NCI-H2227 (cell line): ENCODE measurements around the gene ANXA2.

ENCODE experiments used
- DNase-seq: peaks from one replicate; lab custom pipeline; 2025; ENCODE audit not compliant: unreplicated experiment; lab: John Stamatoyannopoulos, UW

The ANXA2 gene

DNA sequence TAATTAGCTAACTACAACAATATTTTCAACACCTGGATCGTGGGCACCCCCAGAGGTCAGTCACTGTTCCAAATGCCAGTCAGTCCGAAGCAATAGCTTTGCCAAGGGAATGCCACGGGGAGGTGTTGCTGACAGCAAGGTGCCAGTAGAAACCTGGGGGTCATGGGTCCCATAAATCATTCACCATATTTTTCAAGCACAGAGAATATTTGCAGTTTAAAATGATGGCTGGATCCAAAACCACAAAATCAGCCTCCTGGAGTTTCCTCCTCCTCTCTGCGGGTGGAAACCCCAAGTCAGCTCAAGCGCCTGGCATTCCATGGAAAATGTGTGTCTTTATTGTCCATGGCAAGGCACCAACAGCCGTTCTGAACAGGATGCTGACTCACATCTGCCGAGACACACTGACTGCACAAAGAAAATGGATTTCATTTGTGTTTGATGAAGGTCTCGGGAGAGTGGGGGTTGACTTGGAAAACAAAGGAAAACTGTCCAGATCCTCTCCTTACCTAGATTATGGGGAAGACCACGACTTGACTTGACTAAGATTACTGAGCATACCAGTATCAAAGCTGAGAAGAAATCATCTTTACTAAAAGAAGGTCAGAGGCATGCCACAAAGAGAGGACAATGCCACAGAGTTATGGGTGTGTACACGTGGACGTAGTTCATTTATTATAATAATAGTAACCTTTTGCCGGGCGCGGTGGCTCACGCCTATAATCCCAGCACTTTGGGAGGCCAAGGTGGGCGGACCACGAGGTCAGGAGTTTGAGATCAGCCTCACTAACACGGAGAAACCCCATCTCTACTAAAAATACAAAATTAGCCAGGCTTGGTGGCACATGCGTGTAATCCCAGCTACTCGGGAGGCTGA is 26.4 kb downstream of the ANXA2 start:
- DNase-seq, result no peak

DNA sequence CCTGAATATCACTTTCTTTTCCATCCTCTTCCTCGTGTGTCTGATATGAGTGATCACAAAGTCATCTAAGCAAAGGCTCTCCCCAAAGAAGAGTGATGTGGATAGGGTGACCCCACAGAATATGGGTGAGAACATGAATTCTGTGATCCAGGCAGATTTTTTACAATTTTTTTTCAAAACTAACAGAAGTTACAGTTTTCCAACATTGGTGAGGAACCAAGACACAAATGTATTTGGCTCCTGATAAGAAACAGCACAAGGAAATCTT is 27.0 kb downstream of the ANXA2 start:
- no peak for DNase-seq

DNA sequence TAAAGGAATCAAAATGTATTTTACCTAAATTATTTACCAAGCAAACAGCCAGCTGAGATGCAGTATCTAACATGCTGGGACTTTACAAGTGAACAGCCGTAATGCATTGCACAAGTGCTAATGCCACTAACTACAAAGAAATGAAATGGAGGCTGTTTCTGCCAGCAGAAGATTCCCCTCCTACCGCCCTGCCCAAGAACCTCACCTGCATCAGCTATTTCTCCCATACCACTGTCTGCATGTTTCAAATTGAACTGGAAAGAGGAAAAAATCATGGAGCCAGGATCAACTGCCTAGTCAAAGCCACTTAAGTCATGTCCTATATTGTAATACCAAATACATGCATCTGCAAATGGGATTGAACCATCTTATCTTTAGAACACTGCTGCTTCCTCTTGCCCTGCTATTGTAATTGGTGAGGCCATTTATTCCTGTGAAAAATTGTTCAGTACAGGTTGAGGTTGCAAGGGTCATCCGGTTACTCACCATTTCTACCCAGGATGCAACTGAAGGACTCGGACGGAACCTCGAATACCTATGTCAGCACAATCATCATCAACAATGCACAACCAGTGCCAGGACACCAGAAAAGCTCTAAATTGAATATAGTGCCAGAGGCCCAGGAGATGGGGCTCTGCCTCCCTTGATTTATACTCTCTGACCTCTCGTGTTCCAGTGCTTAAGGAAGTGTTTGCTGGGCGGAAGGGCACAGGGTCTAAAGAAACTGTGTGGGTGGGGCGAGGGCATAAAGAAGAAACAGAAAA is 27.5 kb downstream of the ANXA2 start:
- no peak for DNase-seq

DNA sequence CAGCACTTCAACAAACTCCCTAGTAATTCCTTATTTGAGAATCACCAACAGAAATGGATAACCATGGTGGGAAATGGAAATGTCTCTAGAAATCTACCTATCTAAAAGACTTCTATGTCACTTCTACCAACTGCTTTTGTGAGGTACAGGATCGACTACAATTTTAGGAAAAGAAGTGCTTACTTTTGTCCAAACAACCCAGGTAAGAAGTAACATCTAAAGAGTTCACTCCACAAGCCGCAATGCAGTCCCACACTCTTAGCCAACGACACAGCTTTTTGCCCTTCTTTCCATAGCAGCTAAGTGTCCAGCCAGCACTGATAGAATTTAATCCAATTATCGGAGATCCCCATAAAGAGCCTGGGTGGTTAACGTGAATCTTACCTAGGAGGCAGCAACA is 28.1 kb downstream of the ANXA2 start:
- DNase-seq, result no peak

DNA sequence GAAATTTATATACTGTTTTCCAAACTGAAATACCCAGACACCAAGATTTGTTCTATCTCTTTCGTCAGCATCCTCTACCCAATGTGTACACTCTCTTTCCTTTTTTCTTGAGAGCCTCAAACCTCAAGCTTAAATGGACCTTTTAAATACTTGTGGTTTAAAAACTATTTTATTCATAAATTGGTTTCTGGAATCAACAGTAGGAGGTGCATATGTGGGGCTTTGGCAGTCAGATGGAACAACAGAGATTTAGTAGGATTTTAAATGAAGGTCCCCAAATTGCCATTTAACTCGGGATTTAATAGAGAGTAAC is 33.2 kb downstream of the ANXA2 start:
- DNase-seq, result no peak

DNA sequence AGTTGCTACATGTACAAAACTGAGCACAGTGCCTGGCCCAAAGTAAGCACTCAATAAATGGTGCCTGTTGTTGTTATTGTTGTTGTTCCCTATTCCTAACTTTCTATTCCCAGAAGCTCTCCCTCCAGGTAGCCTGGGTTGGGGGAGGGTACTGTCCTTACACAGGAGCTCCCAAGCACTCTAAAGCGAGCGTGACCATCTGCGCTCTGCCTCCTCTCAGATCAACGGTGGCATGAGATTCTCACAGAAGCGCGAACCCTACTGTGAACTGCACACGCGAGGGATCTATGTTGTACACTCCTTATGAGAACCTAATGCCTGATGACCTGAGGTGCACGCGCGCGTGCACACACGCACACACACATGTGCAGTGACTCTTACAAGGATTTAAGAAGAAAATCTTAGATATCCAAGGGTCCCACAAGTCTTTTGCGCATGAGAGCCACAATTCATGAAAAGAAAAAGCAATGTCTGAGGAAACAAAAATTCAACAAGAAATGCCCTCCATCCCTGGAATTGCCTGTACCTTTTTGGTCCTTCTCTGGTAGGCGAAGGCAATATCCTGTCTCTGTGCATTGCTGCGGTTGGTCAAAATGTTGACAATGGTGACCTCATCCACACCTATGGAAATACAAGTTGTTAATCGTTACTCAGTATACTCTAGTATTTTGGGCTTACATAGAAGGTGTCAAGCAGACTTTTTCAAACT is 33.7 kb downstream of the ANXA2 start:
- no peak for DNase-seq

DNA sequence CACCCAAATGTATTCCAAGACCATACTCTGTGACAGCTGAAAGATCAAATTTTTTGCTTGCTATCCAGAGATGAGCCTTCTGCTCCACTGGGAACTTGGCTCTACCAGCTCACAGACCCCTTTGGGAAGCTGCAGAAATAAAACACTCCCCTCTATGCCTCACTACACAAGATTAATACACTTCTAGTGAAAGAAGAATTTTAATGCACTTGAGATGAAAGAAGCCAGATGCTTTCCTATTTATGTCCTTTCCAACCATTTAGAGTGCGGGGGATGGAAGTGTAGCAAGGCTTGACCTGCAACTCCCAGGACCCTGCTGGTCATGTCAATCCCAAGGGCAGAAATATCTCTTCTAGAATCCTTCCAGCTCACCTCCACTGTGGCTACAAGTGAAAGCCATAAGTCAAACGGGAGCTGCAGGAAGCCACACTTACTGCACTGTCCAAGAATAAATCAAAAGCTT is 34.7 kb downstream of the ANXA2 start:
- DNase-seq, result peak; percentile 16

DNA sequence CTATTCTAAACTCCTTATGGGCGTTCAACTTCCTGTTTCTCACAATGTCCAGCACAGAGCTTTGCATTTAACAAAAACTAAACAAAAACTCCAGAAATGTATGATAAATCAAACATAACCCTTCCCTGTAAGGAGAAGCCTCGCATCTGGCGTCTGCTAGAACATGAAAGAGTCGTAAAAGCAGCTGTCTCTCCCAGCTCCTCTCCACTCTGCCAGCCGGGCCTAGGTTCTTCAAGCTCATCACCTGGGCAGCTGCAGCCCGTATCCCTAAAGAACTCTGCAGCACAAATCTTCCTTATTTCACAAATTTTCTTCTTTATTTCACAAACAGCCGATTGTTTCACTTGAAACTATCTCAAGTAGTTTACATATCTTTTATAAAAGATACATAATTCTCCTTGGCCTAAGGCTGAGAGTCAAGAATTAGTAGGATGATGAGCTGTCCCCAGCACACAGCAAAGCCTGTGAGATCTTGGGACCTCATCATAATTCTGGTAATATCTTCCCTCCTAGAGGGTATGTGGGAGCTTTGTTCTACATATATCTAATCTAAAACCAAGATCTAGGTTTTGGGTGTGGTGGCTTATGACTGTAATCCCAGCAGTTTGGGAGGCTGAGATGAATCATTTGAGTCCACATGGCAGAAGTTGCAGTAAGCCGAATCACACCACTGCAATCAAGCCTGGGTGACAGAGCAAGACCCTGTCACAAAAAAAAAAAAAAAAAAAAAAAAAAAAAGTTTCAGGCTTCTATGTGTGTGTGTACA is 35.3 kb downstream of the ANXA2 start:
- DNase-seq, result no peak

DNA sequence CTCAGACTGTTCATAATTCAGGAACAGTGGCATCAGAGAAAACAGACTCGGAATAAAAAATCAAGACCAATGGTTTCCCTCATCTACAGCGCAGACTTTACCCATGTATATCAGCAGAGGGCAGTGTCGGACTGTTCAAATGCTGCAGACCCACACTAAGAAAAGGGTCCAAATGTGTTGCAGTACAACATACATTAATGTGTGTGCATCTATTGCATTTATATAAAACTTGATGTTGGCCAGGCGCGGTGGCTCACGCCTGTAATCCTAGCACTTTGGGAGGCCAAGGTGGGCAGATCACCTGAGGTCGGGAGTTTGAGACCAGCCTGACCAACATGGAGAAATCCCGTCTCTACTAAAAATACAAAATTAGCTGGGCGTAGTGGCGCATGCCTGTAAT is 38.0 kb downstream of the ANXA2 start:
- DNase-seq, result peak; percentile 71

DNA sequence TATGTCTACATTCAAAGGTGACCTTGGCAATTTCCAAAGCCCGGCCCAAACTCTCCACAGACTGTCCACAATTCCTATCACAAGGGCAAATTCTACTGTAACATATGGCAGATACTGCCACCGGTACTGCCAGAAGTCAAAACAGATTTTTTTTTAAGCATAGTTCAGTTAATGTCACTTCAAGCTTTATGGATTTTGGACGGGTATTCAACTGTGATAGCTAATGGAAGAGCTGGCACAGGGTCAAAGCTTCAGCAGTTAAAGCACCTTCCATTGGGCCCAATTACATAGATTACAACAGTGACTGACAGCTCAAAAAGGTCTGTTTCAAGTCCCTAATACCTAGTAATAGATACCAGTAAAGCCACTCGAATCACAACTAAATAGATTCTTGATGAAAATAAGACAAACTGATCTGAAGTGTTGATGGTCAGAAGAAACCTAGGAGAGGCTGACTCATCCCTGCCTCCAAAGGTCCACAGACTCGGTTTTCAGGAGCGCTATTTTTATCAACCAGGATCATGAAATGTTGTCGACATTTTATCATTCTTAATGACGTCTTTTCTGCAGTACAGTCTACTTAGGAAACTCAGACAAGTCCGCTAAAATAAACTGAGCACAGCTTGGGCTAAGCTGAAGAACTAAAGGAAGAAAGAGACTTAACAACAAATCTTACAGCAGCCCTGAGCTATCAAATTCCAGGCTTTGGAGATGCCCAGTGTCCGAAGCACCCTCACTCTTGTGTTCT is 38.7 kb downstream of the ANXA2 start:
- DNase-seq, result peak; percentile 72

DNA sequence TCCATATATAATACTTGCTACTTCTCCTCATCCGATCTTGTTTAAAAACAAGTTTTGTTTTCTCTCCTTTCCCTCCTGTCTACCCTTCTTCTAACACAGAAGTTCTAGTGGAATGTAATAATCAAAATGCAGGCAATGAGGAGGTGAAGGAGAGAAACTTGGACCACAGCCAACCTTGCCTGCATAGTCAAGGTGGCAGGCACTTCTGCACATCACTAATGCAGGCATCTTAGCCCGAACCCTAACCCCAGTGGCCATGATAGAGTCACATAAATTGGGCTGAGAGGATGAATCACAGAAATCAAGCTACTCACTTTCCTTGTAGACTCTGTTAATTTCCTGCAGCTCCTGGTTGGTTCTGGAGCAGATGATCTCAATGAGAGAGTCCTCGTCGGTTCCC is 41.0 kb downstream of the ANXA2 start:
- DNase-seq, result no peak

DNA sequence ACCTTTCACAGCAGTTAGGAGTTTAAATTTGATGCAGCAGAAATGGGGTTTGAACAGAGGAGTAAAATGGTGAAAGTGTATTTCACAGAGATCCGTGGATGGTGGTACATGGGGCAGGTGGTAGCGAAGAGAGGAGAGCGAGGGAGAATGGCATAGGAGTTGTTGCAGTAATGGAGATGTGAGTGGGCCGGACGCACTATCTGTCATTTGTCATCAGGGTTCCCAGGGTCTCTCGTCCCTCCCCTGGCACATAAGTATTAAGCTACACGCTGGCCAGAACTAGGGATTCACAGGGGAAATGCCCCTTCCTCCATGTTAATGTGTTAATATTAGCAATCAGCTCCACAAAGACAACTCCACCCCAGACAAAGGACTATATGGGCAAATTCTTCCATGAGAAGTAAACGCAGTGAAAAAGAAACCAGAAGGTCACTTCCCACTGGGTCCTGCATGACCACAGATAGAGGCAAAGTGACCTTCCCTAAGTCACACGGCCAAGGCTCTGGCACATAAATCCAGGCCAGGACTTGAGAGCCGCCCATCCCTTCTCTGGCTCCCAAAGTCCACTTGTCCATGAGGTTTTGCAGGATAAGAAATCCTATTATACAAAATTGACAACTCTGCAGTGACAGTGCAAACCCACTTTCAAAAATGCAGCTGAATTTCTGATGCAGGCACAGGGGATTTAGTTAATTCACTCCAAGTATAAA is 42.5 kb downstream of the ANXA2 start:
- no peak for DNase-seq

DNA sequence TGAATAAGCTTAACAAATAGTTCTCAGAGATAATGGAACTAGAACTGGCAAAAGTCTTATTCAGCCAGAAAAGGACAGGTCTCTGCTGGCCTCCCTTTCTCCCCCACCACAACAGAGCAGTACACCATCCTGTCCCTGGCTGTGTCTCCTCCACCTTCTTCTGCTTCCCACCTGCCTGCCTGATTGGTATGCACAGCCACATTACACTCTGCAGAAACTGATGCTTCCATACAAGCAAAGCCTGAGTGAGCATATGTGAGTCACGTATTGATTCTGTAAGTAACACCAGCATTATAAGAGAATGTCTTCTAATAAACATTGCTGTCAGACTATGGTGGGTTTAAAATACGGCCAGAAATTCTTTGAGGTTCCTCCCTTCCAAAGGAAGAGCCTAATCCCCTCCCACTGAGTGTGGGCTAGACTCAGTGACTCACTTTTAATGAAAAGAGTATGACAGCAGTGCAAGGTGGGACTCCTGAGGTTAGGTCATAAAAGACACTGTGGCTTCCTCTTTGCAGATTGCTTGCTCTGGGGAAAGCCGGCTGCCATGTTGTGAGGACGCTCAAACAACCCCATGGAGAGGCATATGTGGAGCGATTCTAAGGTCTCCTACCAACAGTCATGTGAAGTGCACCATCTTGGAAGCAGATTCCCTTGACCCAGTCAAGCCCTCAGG is 44.4 kb downstream of the ANXA2 start:
- DNase-seq, result no peak

DNA sequence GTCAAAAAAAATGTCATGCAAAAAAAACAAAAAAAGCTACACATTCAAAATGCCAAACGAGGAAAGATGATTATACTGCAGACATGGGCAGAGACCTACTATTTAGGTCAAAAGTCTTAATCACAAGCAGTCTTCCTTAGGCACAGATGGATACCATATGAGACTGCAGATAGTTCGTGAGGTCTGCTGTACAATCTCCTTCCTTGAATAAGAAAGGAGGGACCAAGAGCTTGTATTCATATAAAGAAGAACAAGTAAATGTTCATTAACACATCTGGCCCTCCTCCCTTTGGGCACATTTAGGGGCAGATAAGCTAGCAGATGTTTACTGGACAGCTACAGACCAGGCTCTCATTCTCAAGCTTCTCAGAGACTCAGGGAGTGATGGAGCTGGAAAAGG is 45.3 kb downstream of the ANXA2 start:
- no peak for DNase-seq

DNA sequence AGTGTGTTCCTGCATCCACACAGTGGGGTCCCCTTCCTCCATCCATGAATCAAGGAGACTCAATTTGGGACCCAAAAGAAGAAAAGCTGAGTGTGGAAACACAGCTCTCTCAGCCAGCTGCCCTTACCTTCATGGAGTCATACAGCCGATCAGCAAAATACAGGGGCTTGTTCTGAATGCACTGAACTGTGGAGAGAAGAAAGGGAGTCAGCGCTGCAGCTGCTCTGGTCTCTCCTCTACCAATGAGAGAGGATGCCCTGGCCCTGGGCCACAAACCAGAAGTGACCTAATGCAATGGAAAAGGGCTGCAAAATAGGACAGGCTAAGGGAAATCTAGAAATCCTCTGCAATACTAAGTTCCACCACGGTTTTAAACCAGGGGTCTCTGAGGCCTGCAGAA is 46.7 kb downstream of the ANXA2 start:
- no peak for DNase-seq

DNA sequence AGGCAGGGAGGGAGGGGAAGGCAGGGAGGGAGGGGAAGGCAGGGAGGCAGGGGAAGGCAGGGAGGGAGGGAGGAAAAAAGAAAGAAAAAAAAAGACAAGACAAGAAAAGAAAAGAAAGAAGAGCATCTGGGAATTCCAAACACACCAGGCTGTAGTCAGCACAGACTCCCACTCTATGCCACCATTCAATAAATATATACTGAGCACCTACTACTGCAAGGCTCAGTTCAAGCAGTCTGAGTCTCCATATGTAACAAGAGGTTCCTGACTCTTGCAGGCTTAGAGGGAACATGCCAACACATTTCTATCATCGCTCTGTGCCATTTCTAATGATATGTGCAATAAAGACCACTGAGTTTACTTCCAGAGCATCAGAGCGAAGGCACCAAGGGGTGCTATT is 47.7 kb downstream of the ANXA2 start:
- no peak for DNase-seq

DNA sequence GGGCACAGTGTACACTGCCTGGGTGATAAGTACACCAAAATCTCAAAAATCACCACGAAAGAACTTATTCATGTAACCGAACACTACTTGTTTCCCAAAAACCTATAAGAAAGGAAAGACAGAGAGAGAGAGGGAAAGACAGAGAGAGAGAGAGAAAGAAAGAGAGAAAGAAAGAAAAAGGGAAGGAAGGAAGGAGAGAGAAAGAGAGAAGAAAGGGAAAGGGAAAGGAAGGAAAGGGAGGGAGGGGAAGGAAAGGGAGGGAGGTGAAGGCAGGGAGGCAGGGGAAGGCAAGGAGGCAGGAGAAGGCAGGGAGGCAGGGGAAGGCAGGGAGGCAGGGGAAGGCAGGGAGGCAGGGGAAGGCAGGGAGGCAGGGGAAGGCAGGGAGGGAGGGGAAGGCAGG is 48.2 kb downstream of the ANXA2 start:
- no peak for DNase-seq

DNA sequence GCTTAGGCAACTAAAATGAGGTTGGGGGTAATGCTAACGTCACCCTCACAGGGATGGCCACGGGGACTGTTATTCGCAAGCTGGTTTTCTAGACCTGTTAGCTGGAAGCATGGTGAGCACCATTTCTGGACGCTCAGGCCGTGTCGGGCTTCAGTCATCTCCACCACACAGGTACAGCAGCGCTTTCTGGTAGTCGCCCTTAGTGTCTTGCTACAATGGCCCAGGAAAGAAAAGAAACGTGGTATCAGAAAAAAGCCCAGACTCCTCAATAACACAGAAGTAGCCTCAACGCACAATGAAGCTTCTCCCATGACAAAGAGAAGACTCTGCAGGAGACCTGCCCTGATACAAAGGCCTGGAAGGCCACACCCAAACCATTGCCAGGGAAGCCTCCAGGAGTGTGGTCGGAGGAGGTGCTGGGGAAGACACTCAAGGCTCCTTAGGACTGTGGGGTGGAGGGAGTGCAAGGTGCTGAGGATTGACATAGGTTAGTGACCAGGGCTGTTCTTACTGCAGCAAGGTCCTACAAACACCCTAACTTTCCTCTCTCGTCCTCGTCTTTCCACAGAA is 50.2 kb downstream of the ANXA2 start:
- DNase-seq, result no peak

DNA sequence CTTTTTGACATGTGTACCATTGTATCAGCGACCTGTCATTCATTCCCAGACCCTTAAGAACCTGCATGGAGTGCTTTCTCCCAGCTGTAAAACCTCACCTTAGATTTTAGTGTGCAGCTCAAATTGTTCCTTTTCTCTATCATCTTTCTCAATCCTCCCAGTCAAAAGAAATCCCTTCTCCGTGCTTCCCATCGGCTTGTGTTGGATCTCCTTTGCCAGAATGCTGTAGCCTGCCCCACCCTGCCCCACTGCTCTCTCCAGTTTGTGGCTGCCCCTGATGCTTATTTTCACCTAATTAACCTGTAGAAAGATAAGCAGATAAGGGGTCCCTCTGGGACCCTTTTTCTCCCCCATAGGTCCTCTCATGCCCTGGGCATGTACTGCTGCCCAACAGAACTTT is 51.1 kb downstream of the ANXA2 start:
- no peak for DNase-seq
